Left lung (tissue), 10 donors: Measurements from ENCODE around the gene SHC3. TPM values are rescaled to one million over a fixed set of nuclear protein-coding genes. Genes with fewer than 3 reads are reported as not detected.
A peak's percentile ranks its signal among the peaks of the same experiment; 100 is the strongest.

Source experiments
- ATAC-seq: fragments of 200-7000 bp; cut with Tn5 transposase; one replicate; pipeline ENCODE4 v1.9.1; 2020; ENCODE audit warnings: moderate library complexity
- DNase-seq, 4 donors: peaks; one replicate each; pipeline ENCODE4 v3.0.0-alpha.2; 2013 to 2020
- H3K27ac ChIP-seq, 2 donors: fragments of 200-600 bp; sonication (generic) in 1 of 2; one replicate each; pipeline versions ENCODE4 v1.5.0 to v1.8.0; 2020 to 2021
- H3K27me3 ChIP-seq, 2 donors: fragments of 200-600 bp; sonication (generic) in 1 of 2; one replicate each; pipeline versions ENCODE4 v1.5.0 to v1.8.0; 2020 to 2021
- H3K36me3 ChIP-seq, 2 donors: fragments of 200-600 bp; sonication (generic) in 1 of 2; one replicate each; pipeline versions ENCODE4 v1.5.0 to v1.8.0; 2020 to 2021
- H3K4me1 ChIP-seq, 2 donors: fragments of 200-600 bp; one replicate each; pipeline ENCODE4 v1.8.0; 2021
- H3K4me3 ChIP-seq, 2 donors: fragments of 200-600 bp; sonication (generic) in 1 of 2; one replicate each; pipeline versions ENCODE4 v1.5.0 to v1.8.0; 2020 to 2021; ENCODE audit warnings: mild to moderate bottlenecking in 1 of 2
- H3K9me3 ChIP-seq, 2 donors: fragments of 200-600 bp; sonication (generic) in 1 of 2; one replicate each; pipeline versions ENCODE4 v1.5.0 to v1.8.0; 2020 to 2021
- CTCF ChIP-seq, 2 donors: fragments of 200-600 bp; sonication (generic) in 1 of 2; IDR thresholded peaks; one replicate each; pipeline versions ENCODE4 v1.5.0 to v1.8.0; 2021; ENCODE audit warnings: antibody characterized with exemption in 2 of 2
- intact Hi-C, 2 donors: fragments of 100-400 bp; cut with DNase I; formaldehyde crosslinking; loops; one replicate each; pipeline versions ENCODE4 v1.11.2 to v1.14.2; 2022
- polyA plus RNA-seq, 6 donors: library from polyadenylated mRNA; unstranded; fragments of 120-200 nt; gene quantifications; one replicate each; pipeline ENCODE4 v1.2.1, GENCODE V29; 2013; ENCODE audit not compliant: insufficient read length in 6 of 6
- total RNA-seq, 2 donors: library from RNA; stranded (reverse); fragmentation: NEBNext Ultra II Directional; extraction: Animal tissue kit (Norgen Biotek cat#: 25700); gene quantifications; one replicate each; pipeline ENCODE4 v1.2.1, GENCODE V29; 2021
- donor health status: DM: no; HTN: yes; CAD: no.
- donor health status: DM: no; HTN: no; CAD: no.

Gene SHC3
- total and polyA plus RNA-seq, 8 donors: 10.4 to 19.2 (median 15.6) TPM

GRCh38 chr9:89039104-89039465 lies 139.5 kb downstream of the SHC3 start:
- Histone ChIP-seq H3K27ac (peak overlapping the region; percentile 31 to 47), H3K4me3 (no peak overlapping the region), H3K27me3 (no peaks in the 10 kb centered on the region), H3K36me3 (no peaks in the 10 kb centered on the region), H3K9me3 (no peaks in the 10 kb centered on the region), H3K4me1 (peaks cover 0 to 12% of the 10 kb centered on the region in 2 donors)
- no peak for TF ChIP-seq CTCF (IDR thresholded peaks at IDR 0.05)
- DNase-seq: no peak
- no peak for ATAC-seq
- intact Hi-C loops: no loop called here

GRCh38 chr9:89038382-89039103 lies 140.1 kb downstream of the SHC3 start:
- TF ChIP-seq CTCF (IDR thresholded peaks at IDR 0.05): no peak
- no peaks in the 10 kb centered on the region for H3K36me3 ChIP-seq
- H3K27me3 ChIP-seq: no peaks in the 10 kb centered on the region
- no peak overlapping the region for H3K4me3 ChIP-seq
- ATAC-seq (peak; percentile 68), DNase-seq (peak in 2 of 4 donors; percentile 79 to 88)
- H3K9me3 ChIP-seq: no peaks in the 10 kb centered on the region
- H3K4me1 ChIP-seq: peaks cover 0 to 12% of the 10 kb centered on the region in 2 donors
- peak overlapping the region; percentile 31 to 47 for H3K27ac ChIP-seq
- intact Hi-C loops: no loop called here

GRCh38 chr9:89037891-89038290 lies 140.7 kb downstream of the SHC3 start:
- DNase-seq (no peak), ATAC-seq (peak; percentile 14)
- Histone ChIP-seq H3K36me3 (no peaks in the 10 kb centered on the region), H3K9me3 (no peaks in the 10 kb centered on the region), H3K27me3 (no peaks in the 10 kb centered on the region), H3K4me3 (no peak overlapping the region), H3K27ac (peak overlapping the region; percentile 39 to 45), H3K4me1 (peaks cover 0 to 12% of the 10 kb centered on the region in 2 donors)
- TF ChIP-seq CTCF (IDR thresholded peaks at IDR 0.05): no peak
- intact Hi-C loops: no loop called here

- Histone ChIP-seq H3K9me3 (no peaks in the 10 kb centered on the region), H3K27me3 (no peaks in the 10 kb centered on the region), H3K4me1 (peaks cover 0 to 12% of the 10 kb centered on the region in 2 donors), H3K27ac (peak overlapping the region; percentile 39 to 45), H3K36me3 (no peaks in the 10 kb centered on the region), H3K4me3 (no peak overlapping the region)
- intact Hi-C loops: no loop called here
- TF ChIP-seq CTCF (IDR thresholded peaks at IDR 0.05): no peak
- DNase-seq (no peak), ATAC-seq (peak; percentile 19)
Measured at GRCh38 chr9:89037346-89037745, 141.3 kb downstream of the SHC3 start.

- Histone ChIP-seq H3K36me3 (no peaks in the 10 kb centered on the region), H3K4me3 (no peak overlapping the region), H3K27me3 (no peaks in the 10 kb centered on the region), H3K27ac (peak overlapping the region in 1 of 2 donors; percentile 20), H3K9me3 (no peaks in the 10 kb centered on the region), H3K4me1 (peaks cover 0 to 12% of the 10 kb centered on the region in 2 donors)
- peak in 1 of 4 donors; percentile 72 for DNase-seq
- intact Hi-C loops: no loop called here
- no peak for TF ChIP-seq CTCF (IDR thresholded peaks at IDR 0.05)
- peak; percentile 49 for ATAC-seq
Measured at GRCh38 chr9:89036891-89037290, 141.7 kb downstream of the SHC3 start.
